Transverse colon (tissue), 3 donors: ENCODE measurements around the gene TAF5L.

Experiments
- POLR2A ChIP-seq: fragments of 450-650 bp; IDR thresholded peaks from one replicate; pipeline ENCODE4 v1.6.1; 2016; ENCODE audit warnings: antibody characterized with exemption, mild to moderate bottlenecking, moderate library complexity
- TF ChIP-seq, protein P1 (sequence below), 5 experiments: fragments of 200-600 bp in 3 of 5; fragments of 450-650 bp in 2 of 5; sonication (generic) in 3 of 5; IDR thresholded peaks; 1 replicate in 2 of 5; 2 replicates in 3 of 5; pipeline ENCODE4 v1.5.1; 2016 to 2017; ENCODE audit warnings: antibody characterized with exemption in 5 of 5, inconsistent platforms in 3 of 5, mild to moderate bottlenecking in 2 of 5, moderate library complexity in 1 of 5

DNA sequence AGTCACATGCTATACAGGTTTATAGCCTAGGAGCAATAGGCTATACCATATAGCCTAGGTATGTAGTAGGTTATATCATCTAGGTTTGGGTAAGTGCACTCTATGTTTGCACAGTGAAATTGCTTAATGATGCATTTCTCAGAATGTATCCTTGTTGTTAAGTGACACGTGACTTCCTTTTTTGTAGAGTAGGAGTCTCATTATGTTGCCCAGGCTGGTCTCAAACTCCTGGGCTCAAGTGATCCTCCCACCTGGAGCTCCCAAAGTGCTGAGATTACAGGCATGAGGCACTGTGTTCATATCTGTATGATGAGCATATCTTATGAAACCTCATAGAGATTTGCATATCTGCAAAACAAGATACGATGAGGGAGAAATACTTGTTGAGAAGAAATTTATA, 53.6 kb downstream of the TAF5L start:
- TF ChIP-seq, protein P1, sequence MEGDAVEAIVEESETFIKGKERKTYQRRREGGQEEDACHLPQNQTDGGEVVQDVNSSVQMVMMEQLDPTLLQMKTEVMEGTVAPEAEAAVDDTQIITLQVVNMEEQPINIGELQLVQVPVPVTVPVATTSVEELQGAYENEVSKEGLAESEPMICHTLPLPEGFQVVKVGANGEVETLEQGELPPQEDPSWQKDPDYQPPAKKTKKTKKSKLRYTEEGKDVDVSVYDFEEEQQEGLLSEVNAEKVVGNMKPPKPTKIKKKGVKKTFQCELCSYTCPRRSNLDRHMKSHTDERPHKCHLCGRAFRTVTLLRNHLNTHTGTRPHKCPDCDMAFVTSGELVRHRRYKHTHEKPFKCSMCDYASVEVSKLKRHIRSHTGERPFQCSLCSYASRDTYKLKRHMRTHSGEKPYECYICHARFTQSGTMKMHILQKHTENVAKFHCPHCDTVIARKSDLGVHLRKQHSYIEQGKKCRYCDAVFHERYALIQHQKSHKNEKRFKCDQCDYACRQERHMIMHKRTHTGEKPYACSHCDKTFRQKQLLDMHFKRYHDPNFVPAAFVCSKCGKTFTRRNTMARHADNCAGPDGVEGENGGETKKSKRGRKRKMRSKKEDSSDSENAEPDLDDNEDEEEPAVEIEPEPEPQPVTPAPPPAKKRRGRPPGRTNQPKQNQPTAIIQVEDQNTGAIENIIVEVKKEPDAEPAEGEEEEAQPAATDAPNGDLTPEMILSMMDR (IDR thresholded peaks at IDR 0.05): no peak
- no peak for TF ChIP-seq POLR2A
